Putamen (tissue), 1 donor: ENCODE results near the gene PTPRJ.
A peak's percentile ranks its signal among the peaks of the same experiment; 100 is the strongest.

Experiments
- DNase-seq: peaks from one replicate; pipeline ENCODE4 v3.0.0-alpha.2; 2016; ENCODE audit warnings: low spot score

PTPRJ gene

GRCh38 chr11:47969401-47969800 is 11.0 kb upstream of the PTPRJ start:
- DNase-seq: no peak

- no peak for DNase-seq
Measured at GRCh38 chr11:47971501-47971900, 8.9 kb upstream of the PTPRJ start.

GRCh38 chr11:47973173-47973572 is 7.2 kb upstream of the PTPRJ start:
- no peak for DNase-seq

- no peak for DNase-seq
Measured at GRCh38 chr11:47976931-47977330, 3.4 kb upstream of the PTPRJ start.

- no peak for DNase-seq
Measured at GRCh38 chr11:47977623-47978022, 2.7 kb upstream of the PTPRJ start.

GRCh38 chr11:47979378-47980087 is 826 bp upstream of the PTPRJ start:
- DNase-seq: no peak

GRCh38 chr11:47980907-47981621 is 705 bp downstream of the PTPRJ start:
- peak; percentile 36 for DNase-seq

- no peak for DNase-seq
Measured at GRCh38 chr11:47981667-47982404, 1.5 kb downstream of the PTPRJ start.

GRCh38 chr11:47982616-47983015 is 2.3 kb downstream of the PTPRJ start:
- no peak for DNase-seq

- DNase-seq: no peak
Measured at GRCh38 chr11:47983464-47984397, 3.4 kb downstream of the PTPRJ start.

GRCh38 chr11:47986219-47986618 is 5.9 kb downstream of the PTPRJ start:
- DNase-seq: no peak

- DNase-seq: no peak
Measured at GRCh38 chr11:47986742-47987141, 6.4 kb downstream of the PTPRJ start.

- DNase-seq: no peak
Measured at GRCh38 chr11:47987310-47987709, 7.0 kb downstream of the PTPRJ start.

GRCh38 chr11:47987781-47988180 is 7.4 kb downstream of the PTPRJ start:
- peak; percentile 39 for DNase-seq

- no peak for DNase-seq
Measured at GRCh38 chr11:47989779-47990178, 9.4 kb downstream of the PTPRJ start.

- DNase-seq: no peak
Measured at GRCh38 chr11:47991266-47991830, 11.0 kb downstream of the PTPRJ start.

- no peak for DNase-seq
Measured at GRCh38 chr11:47991894-47992293, 11.5 kb downstream of the PTPRJ start.

- DNase-seq: no peak
Measured at GRCh38 chr11:47992959-47993820, 12.8 kb downstream of the PTPRJ start.

GRCh38 chr11:47994417-47994816 is 14.1 kb downstream of the PTPRJ start:
- DNase-seq: no peak

- DNase-seq: no peak
Measured at GRCh38 chr11:47995360-47995769, 15.0 kb downstream of the PTPRJ start.
